ENCODE results near the gene TMEM95.

The TMEM95 gene, protein sequence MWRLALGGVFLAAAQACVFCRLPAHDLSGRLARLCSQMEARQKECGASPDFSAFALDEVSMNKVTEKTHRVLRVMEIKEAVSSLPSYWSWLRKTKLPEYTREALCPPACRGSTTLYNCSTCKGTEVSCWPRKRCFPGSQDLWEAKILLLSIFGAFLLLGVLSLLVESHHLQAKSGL

DNA sequence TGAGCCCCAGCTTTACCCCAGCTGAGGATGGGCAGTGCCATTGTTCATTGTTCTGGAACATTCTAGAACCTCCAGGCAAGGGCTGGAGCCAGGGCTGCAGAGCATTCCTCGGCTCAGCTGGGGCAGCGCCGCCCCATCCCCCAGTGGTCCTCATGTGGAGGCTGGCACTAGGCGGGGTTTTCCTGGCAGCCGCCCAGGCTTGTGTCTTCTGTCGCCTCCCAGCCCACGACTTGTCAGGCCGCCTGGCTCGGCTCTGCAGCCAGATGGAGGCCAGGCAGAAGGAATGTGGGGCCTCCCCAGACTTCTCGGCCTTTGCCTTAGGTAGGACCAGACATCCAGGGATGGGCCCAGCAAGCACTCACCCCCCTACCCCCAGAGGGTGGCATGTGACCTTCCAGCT is at the start of gene TMEM95:
TMEM95 (plus strand) TSS at position 104 of the 400 bp plus-strand sequence; CDS start at position 153, 49 bp downstream.
- DNase-seq: no peak
- H3K4me3 Mint-ChIP-seq: peak within 1 kb of the TSS; percentile 45
- peaks cover 11% of the 10 kb centered on the region for H3K27me3 Mint-ChIP-seq (ENCODE audit: low read depth, poor library complexity)
- no peaks in the 10 kb centered on the region for H3K36me3 Mint-ChIP-seq (ENCODE audit: low read depth)
- TF ChIP-seq, protein P1, sequence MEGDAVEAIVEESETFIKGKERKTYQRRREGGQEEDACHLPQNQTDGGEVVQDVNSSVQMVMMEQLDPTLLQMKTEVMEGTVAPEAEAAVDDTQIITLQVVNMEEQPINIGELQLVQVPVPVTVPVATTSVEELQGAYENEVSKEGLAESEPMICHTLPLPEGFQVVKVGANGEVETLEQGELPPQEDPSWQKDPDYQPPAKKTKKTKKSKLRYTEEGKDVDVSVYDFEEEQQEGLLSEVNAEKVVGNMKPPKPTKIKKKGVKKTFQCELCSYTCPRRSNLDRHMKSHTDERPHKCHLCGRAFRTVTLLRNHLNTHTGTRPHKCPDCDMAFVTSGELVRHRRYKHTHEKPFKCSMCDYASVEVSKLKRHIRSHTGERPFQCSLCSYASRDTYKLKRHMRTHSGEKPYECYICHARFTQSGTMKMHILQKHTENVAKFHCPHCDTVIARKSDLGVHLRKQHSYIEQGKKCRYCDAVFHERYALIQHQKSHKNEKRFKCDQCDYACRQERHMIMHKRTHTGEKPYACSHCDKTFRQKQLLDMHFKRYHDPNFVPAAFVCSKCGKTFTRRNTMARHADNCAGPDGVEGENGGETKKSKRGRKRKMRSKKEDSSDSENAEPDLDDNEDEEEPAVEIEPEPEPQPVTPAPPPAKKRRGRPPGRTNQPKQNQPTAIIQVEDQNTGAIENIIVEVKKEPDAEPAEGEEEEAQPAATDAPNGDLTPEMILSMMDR (IDR thresholded peaks at IDR 0.05): no peak
- peaks cover 31% of the 10 kb centered on the region for H3K4me1 Mint-ChIP-seq
- no peaks in the 10 kb centered on the region for H3K9me3 Mint-ChIP-seq
- H3K27ac Mint-ChIP-seq: no peak within 1 kb of the TSS

DNA sequence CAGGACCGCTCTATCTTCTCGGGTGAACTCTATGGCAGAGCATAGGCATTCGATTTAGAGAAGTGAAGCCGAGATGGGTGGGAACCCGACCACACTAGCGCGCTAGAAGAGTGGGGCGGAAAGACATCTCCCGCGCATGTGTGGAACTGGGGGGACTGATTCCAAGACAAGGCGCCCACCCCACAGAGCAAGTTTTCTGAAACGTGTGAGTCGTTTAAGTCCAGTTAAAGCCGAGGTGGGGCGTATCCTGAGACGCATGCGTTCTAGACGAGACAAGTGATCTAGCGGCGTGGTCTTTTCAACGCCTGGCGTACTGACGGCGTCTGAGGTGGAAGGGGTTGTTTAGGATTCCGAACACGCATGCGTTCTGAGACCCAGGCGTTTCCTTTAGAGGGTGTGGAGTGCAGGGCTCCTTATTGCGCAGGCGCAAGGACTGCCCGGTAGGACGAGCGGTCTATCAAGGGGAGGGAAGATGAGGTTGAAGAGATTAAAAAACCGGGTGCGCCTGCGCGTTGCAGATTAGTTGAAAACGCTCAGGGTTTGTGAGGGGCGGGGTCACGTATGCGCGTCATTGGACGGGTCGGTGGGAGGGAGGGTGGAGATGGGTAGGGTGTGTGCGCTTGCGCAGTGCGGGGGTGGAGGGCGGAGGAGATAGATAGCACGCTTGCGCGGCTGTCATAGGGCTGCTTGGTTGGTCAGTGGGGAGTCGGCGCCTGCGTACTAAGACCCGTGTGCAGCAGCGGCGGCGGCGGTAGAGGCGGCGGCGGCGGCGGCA is 47.9 kb upstream of the TMEM95 start, which contains the start of gene EIF5A:
EIF5A (plus strand) TSS at position 718 of the 775 bp plus-strand sequence. CDS start 2,008 bp downstream, outside the sequence.
- H3K4me3 Mint-ChIP-seq: peak within 1 kb of the TSS; percentile 94
- peaks cover 34% of the 10 kb centered on the region for H3K4me1 Mint-ChIP-seq
- peaks cover 4% of the 10 kb centered on the region for H3K9me3 Mint-ChIP-seq
- DNase-seq: peak; percentile 100
- TF ChIP-seq, protein P1 (IDR thresholded peaks at IDR 0.05): no peak
- peaks cover 29% of the 10 kb centered on the region for H3K36me3 Mint-ChIP-seq (ENCODE audit: low read depth)
- peak within 1 kb of the TSS; percentile 99 for H3K27ac Mint-ChIP-seq
- peaks cover 9% of the 10 kb centered on the region for H3K27me3 Mint-ChIP-seq (ENCODE audit: low read depth, poor library complexity)

DNA sequence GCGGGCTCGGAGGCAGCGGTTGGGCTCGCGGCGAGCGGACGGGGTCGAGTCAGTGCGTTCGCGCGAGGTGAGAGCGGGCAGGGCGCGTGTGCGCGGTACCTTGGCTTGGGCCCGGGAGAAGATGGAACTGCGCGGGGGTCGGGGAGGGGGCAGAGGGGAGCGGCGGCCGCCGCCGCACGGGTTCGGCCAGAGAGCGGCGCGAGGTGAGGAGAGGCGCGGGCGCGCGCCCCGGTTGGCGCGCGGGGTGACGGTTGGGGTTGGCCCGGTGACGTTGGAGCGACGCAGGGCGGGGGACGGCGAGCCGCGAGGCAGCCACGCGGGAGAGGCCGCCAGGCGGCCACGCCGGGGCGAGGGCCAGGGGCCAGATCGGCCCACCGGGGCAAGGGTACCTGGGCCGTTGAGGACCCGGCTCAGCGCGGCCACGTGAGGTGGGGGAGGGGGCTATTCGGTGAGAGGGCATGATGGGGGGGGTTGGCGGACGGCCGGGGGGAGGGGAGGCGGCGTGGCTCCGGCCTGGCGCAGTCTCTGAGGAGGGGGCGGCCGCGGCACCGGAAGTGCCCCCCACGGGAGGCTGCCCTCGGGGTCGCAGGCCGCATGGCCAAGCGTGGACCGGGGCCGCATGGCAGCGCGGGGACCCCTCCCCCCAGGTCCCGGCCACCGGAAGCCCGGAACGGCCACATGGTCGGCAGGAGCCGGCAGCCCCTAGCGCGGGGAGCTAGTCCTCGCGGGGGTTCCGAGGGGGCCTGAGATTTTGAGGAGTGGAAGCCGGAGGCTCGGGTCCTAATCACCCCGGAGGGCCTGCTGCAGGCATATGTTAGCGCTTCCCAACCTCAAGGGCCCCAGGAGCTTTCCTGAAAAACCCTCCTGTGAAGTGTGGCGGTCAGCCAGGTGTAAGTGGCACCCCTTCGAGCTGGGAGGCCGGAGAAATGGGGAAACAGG is 47.0 kb upstream of the TMEM95 start:
- H3K9me3 Mint-ChIP-seq: peaks cover 4% of the 10 kb centered on the region
- DNase-seq: peak; percentile 47
- peaks cover 40% of the 10 kb centered on the region for H3K4me1 Mint-ChIP-seq
- TF ChIP-seq, protein P1 (IDR thresholded peaks at IDR 0.05): no peak
- peak overlapping the region; percentile 94 for H3K4me3 Mint-ChIP-seq
- H3K27ac Mint-ChIP-seq: peak overlapping the region; percentile 98
- H3K27me3 Mint-ChIP-seq (ENCODE audit: low read depth, poor library complexity): peaks cover 9% of the 10 kb centered on the region
- peaks cover 37% of the 10 kb centered on the region for H3K36me3 Mint-ChIP-seq (ENCODE audit: low read depth)

DNA sequence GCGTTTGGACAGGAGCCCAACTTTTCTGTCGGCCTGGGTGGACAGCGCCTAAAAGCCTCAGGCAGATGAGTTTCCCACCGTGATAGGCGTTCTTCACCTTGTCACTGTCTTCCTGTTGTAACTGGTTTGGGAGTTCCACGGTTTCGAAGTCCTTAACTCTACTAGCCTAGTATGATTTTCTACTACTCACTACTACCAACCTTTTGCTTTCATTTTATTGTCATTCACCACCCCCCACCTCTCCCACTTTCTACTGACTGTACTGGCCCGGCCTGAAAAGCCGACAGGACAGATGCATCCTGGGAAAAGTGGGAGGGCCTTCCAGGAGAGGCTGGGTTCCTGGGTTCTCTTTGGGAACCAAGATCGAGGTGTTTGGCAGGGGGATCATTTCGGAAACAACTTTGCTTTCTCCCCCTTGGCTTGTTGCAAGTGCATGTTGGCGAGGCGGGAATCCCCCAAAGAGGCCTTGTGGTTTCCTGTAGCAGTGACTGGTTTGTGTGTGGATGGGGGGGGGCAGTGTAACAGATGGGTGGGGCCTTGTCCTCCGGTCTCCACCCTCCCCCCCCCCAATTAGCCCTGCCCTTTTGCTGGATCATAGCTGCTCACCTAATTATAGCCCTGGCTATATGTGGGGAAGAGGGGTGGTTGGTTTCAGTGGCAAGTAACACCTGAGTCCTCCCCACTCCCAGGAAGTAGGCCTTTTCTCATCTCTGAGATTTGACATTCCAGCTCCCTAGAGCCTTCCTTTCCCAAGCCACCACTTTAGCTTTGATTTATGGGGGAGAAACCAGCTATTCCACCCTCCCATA is 46.1 kb upstream of the TMEM95 start:
- peaks cover 4% of the 10 kb centered on the region for H3K27me3 Mint-ChIP-seq (ENCODE audit: low read depth, poor library complexity)
- H3K27ac Mint-ChIP-seq: peak overlapping the region; percentile 98
- peaks cover 40% of the 10 kb centered on the region for H3K36me3 Mint-ChIP-seq (ENCODE audit: low read depth)
- H3K4me1 Mint-ChIP-seq: peaks cover 49% of the 10 kb centered on the region
- H3K9me3 Mint-ChIP-seq: peaks cover 4% of the 10 kb centered on the region
- H3K4me3 Mint-ChIP-seq: peak overlapping the region; percentile 94
- DNase-seq: peak; percentile 66
- TF ChIP-seq, protein P1 (IDR thresholded peaks at IDR 0.05): no peak

DNA sequence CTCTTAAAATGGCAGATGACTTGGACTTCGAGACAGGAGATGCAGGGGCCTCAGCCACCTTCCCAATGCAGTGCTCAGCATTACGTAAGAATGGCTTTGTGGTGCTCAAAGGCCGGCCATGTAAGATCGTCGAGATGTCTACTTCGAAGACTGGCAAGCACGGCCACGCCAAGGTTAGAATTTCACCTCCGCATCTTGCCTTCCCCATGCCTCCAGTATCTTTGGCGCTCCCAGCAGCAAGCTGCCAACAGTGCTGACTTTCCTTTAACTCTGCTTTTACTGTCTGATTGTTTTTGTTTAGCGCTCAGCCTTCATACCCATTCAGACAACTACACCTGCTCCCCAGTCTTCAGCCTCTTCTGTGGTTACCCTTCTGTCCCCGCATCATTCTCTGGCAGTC is 45.3 kb upstream of the TMEM95 start:
- Mint-ChIP-seq H3K27ac (peak overlapping the region; percentile 92), H3K36me3 (ENCODE audit: low read depth) (peaks cover 44% of the 10 kb centered on the region), H3K9me3 (no peaks in the 10 kb centered on the region), H3K4me1 (peaks cover 57% of the 10 kb centered on the region), H3K27me3 (ENCODE audit: low read depth, poor library complexity) (no peaks in the 10 kb centered on the region), H3K4me3 (peak overlapping the region; percentile 94)
- no peak for DNase-seq
- TF ChIP-seq, protein P1 (IDR thresholded peaks at IDR 0.05): no peak
